ENCODE data around the gene SDR42E2.

The SDR42E2 gene

DNA sequence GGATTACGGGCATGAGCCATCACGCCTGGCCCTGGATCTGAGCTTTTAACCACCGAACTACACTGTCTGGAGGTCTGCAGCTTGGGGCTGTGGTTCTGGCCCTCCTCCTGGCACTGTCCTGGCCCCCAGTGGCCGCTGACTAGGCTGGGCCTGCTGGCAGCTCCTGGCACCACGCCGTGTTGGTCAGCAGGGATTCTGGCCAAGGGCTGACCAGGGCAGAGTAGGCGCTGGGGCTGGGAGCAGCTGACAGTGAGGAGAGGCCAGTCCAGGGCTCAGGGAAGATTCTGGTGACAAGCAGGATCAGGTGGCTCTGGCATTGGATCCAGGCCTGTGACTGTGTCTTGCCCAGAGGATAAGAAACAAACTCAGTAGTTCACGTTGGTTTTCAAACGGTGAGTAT is 58.4 kb downstream of the SDR42E2 start:
- in situ Hi-C loops (cut with HindIII; ENCODE audit: low pct_ligation_motif_present, low pct_unique_long_range_greater_than_20kb, low sequenced_read_pairs): no loop called here
- DNase-seq: no peak

DNA sequence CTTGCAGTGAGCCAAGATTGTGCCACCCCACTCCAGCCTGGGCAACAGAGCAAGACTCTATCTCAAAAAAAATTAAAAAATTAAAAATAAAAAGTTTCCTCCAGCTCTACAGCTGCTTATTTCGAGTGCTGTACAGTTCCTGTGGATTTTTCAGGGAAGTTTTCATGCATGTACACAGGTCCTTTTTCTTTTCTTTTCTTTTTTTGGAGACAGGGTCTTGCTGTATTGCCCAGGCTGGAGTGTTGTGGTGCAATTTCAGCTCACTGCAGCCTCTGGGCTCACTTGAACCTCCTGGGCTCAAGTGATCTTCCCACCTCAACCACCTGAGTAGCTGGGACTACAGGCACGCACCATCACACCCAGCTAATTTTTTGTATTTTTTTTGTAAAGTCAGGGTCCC is 59.7 kb downstream of the SDR42E2 start:
- in situ Hi-C loops (cut with HindIII; ENCODE audit: low pct_ligation_motif_present, low pct_unique_long_range_greater_than_20kb, low sequenced_read_pairs): no loop called here
- DNase-seq: no peak

DNA sequence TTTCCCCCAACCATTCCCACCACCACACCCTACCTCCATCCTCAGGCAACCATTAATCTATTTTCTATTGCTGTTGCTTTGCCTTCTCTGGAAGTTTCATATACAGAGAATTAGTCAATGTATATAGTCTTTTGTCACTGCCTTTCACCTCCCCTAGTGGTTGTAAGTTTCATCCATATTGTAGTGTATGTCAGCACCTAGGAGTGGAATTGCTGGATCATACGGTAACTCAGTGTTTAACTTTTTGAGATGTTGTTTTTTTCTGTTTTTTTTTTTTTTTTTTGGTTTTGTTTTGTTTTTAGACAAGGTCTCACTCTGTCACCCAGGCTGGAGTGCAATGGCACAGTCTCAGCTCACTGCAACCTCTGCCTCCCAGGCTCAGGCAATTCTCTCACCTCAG is 60.7 kb downstream of the SDR42E2 start:
- in situ Hi-C loops (cut with HindIII; ENCODE audit: low pct_ligation_motif_present, low pct_unique_long_range_greater_than_20kb, low sequenced_read_pairs): no loop called here
- DNase-seq: no peak

DNA sequence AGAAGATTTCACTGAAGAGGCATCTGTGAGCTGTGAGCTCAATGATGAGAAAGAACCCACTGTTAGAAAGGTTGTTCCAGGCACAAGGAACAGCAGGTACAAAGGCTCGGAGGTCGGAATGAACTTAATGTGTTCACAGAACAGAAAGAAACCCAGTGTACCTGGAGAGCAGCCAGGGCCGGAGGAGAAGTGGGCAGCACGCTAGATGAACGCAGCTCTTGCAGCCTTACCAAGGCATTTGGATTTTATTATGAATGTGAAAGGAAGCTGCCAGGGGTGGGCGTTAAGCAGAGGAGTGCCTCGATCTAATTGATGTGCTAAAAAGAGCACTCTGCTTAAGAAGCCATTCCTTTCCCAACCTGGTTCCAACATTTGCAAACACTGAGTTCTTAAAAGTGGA is 62.8 kb downstream of the SDR42E2 start:
- DNase-seq: no peak
- in situ Hi-C loops (cut with HindIII; ENCODE audit: low pct_ligation_motif_present, low pct_unique_long_range_greater_than_20kb, low sequenced_read_pairs): no loop called here

DNA sequence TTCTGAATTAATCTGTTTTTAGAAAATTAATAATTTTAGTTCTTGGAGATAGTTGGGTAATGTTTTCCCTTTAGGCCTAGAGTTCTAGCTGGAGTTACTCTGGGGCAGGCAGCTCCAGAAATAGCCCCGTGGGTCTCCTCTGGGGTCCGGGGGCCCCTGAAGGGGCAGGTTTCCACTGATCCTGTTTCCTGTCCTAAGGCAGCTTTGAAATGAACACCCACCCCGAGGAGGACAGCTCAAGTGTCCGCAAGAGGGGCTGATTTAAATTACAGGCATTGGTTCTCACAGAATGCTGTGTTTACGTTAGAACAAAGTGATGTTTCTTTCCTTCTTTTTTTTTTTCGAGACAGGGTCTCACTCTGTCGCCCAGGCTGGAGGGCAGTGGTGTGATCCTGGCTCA is 67.6 kb downstream of the SDR42E2 start:
- in situ Hi-C loops (cut with HindIII; ENCODE audit: low pct_ligation_motif_present, low pct_unique_long_range_greater_than_20kb, low sequenced_read_pairs): no loop called here
- DNase-seq: no peak

DNA sequence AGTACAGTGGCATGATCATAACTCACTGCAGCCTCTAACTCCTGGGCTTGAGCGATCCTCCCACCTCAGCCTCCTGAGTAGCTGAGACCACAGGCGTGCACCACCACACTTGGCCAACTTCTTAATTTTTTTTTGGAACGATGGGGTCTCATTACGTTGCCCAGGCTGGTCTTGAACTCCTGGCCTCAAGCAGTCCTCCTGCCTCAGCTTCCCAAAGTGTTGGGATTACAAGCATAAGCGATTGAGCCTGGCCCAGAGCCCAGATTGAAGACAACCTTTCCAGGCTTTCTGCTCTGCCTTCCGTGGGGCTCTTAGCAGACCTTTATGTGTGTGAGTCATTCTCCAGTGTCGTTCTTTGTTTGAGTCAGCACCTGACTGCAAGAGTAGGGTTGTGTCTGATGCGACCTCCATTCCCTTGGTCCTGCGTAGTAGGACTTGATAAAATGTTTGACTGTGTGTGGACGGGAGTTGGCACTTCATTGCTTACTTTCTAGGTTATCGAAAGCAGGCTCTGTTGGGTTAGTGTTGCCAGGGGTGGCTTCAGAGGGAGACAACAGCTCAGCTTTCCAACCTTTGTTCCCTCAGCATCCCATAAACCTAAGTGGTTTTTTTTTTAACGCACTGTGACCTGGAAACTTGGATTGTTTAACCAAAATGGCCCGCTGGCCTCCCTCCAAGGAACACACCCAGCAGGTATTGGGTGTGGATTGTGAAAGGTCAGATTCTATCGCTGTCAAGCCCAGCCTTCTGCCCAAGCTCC is 70.2 kb downstream of the SDR42E2 start:
- DNase-seq: peak; percentile 19
- in situ Hi-C loops (cut with HindIII; ENCODE audit: low pct_ligation_motif_present, low pct_unique_long_range_greater_than_20kb, low sequenced_read_pairs): no loop called here

DNA sequence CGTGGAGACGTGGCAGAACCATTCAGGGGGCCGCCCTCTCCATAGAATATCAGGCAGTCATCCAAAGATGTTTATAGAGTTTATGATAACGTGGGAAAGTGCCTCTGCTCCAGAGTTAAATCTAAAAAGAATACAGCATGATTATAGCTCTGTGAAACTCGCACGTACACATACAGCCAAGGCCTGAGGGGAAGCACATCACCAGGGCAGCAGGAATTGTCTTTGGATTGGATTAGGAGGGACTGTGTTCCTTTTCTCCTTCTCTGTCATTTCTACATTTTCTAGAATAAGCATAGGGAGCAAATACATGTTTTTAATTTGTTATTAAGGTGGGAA is 70.7 kb downstream of the SDR42E2 start:
- in situ Hi-C loops (cut with HindIII; ENCODE audit: low pct_ligation_motif_present, low pct_unique_long_range_greater_than_20kb, low sequenced_read_pairs): no loop called here
- DNase-seq: no peak

DNA sequence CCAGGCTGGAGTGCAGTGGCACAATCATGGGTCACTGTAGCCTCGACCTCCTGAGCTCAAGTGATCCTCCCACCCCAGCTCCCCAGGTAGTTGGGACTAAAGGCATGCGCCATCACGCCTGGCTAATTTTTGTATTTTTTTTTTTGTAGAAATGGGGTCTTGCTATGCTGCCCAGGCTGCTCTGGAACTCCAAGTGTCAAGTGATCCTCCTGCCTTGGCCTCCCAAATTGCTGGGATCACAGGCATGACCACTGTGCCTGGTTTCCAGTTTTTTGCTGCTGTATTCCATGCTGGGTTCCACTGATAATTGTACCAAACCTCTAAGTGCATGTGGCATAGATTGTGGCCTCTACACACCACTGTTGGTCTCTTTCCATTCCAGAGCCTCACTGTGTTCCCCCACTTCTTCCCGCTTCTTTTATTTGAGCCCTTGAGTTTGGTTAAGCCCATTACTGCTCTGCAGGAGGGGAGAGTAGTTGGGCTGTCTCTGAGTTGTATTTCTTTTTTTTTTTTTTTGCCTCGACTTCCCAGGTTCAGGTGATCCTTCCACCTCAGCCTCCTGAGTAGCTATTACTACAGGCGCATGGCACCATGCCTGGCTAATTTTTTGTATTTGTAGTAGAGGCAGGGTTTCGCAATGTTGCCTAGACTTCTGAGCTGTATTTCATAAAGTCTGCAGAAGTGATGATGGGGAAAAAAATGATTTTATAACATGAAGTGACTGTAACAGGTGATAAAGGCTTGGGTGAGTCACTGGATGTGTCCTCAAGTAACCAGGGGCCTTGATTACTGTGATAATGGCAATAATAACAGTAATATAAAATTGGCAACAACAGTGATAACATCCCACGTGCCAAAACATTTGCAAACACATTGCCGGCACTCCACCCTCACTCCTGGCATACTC is 73.8 kb downstream of the SDR42E2 start:
- no peak for DNase-seq
- in situ Hi-C loops (cut with HindIII; ENCODE audit: low pct_ligation_motif_present, low pct_unique_long_range_greater_than_20kb, low sequenced_read_pairs): no loop called here

DNA sequence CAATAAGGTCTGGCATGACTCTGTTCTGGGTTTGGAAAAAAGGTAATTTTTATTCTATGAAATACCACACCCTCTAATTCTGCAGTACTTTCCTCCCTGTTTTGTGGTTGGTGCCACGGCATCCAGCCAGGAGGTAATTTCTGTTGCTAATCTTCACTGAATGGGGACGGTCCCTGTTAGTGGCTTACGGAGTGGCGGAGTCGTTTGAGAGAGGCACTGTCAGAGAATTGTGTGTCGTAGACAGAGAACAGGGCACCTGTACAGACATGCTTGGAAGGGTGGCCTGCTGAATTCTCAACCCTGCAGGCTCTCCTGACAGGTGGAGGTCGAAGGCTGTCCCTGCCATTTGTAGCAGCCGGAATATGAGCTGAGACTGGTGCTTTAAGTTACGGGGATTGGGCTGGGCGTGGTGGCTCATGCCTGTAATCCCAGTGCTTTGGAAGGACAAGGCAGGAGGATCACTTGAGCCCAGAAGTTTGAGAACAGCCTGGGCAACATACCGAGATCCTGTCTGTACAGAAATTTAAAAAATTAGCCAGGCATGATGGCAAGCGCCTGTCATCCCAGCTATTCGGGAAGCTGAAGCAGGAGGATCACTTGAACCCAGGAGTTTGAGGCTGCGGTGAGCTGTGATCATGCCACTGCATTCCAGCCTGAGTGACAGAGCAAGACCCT is 77.0 kb downstream of the SDR42E2 start:
- in situ Hi-C loops (cut with HindIII; ENCODE audit: low pct_ligation_motif_present, low pct_unique_long_range_greater_than_20kb, low sequenced_read_pairs): no loop called here
- DNase-seq: no peak

DNA sequence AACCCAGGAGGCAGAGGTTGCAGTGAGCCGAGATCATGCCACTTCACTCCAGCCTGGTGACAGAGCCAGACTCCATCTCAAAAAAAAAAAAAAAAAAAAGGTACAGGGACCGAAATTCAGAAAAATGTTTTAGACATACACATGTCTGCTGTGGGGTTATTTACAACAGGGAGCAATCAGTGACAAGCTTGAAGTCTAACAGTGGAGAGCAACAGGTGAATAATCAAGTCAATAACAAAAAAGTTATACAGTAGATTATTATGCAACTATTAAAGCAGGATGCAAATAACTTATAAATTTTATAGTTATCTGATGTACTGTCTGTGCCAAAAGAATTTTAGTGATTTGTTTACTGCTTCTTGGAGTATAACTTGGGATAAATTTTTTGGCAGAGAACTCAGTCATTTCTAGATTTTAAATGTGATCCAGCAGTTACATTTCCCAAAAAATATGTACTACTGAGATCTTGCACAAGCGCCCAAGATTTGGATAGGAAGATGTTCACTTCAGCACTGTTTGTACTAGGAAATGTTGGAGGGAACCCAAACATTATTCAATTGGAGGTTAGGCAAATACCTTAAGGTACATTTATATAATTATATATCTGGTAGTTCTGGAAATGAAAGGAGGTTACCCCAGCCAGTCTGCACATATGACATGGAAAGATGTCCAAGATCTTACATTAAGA is 77.9 kb downstream of the SDR42E2 start:
- DNase-seq: no peak
- in situ Hi-C loops (cut with HindIII; ENCODE audit: low pct_ligation_motif_present, low pct_unique_long_range_greater_than_20kb, low sequenced_read_pairs): no loop called here
